Urinary bladder (tissue), 4 donors: ENCODE data around the gene SNTB2. TPM values are rescaled to one million over a fixed set of nuclear protein-coding genes. Genes with fewer than 3 reads are reported as not detected.

Experiments
- DNase-seq: peaks from one replicate; pipeline ENCODE4 v3.0.0-alpha.2; 2015; ENCODE audit errors: extremely low spot score
- H3K27ac ChIP-seq: one replicate; pipeline ENCODE4 v1.5.1; 2013; ENCODE audit warnings: low read depth, mild to moderate bottlenecking, moderate library complexity
- H3K36me3 ChIP-seq: one replicate; pipeline ENCODE4 v1.6.1; 2013; ENCODE audit warnings: mild to moderate bottlenecking, moderate library complexity; ENCODE audit not compliant: insufficient read depth
- H3K4me1 ChIP-seq: one replicate; pipeline ENCODE4 v1.6.1; 2013; ENCODE audit warnings: mild to moderate bottlenecking, moderate library complexity; ENCODE audit not compliant: insufficient read depth
- H3K4me3 ChIP-seq: one replicate; pipeline ENCODE4 v1.5.1; 2013; ENCODE audit warnings: low read depth, low read length
- WGBS: extraction: QIAGEN DNeasy Blood & Tissue Kit; methylation state at CpG from one replicate; pipeline ENCODE4 v1.1.7; 2013; 5-methylcytosine and 5-hydroxymethylcytosine counted together
- polyA plus RNA-seq: library from polyadenylated mRNA; stranded (reverse); fragments of 200-250 nt; gene quantifications from one replicate; pipeline ENCODE4 v1.2.3, GENCODE V29; 2013
- total RNA-seq: library from RNA; depleted of rRNA; stranded (reverse); fragments of >200 nt; gene quantifications from one replicate; pipeline ENCODE4 v1.2.3, GENCODE V29; 2014
- donor health status: healthy with polysubstance abuse.
- donor health status: healthy.

The SNTB2 gene
- total and polyA plus RNA-seq, 2 donors, result 12.9 to 53.3 TPM

DNA sequence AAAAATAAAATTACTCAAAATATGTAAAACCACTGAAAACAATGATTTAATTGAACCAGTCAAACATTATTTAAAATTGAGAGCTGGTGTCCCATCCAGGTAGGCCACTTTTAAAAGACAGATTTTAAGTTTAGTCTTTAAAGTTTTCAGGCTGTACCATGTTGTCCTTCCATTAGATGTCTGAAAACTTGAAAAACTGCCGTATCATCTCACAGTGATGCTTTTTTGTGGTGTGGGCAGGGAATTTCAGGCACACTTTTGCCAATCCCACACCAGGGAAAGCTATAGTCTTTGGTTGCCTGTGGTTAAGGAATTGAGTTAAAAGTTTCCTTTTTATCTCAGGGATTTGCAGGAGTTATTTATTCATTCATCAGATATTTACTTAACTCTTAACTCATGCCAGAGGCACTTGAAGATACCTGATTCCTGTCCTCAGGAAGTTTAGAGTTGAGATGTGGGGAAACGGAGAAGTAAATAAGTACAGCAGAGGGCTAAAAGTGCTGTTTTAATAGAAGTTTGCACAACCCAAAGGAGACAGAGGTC, 3.2 kb downstream of the SNTB2 start:
- H3K4me1 ChIP-seq, result peaks cover 4% of the 10 kb centered on the region
- 73% methylated on average over 2 of the region's 2 CpGs for WGBS
- no peak for DNase-seq
- no peak overlapping the region for H3K4me3 ChIP-seq
- H3K36me3 ChIP-seq, result no peaks in the 10 kb centered on the region
- no peak overlapping the region for H3K27ac ChIP-seq

DNA sequence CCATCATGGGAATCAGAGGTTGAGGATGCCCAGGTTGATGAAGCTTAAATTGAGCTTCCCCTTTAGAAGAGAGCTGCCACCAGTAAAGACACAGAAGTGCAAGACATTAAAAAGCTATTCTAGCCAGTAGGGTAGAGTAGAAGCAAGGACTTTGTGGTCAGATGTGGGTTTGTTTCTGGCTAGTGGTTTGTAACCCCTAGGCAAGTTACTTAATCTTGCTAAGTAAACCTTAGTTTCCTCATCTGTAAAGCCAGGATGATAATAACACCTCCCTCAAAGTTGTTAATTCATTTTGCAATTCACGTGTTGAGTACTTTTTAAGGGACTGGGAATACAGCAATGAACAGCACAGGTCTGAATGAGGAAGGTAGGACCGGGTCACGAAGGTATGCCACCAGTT, 3.6 kb downstream of the SNTB2 start:
- 77% methylated on average over 3 of the region's 3 CpGs for WGBS

DNA sequence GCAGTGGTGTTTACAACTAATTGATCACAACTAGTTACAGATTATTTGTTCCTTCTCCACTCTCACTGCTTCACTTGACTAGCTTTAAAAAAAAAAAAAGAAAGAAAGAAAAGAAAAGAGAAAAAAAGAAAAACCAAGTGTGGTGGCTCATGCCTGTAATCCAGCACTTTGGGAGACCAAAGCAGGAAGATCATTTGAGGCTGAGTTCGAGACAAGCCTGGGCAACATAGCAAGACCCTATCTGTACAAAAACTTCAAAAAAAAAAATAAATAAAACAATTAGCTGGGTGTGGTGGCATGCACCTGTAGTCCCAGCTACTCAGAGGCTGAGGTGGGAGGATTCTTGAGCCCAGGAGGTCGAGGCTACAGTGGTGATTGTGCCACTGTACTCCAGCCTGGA, 4.2 kb downstream of the SNTB2 start:
- no peak for DNase-seq
- H3K27ac ChIP-seq, result no peak overlapping the region
- no peaks in the 10 kb centered on the region for H3K36me3 ChIP-seq
- no peak overlapping the region for H3K4me3 ChIP-seq
- WGBS, result 93% methylated on average over 2 of the region's 2 CpGs
- peaks cover 4% of the 10 kb centered on the region for H3K4me1 ChIP-seq

More for the DNA sequence above, 3.6 kb downstream of the SNTB2 start:
- no peaks in the 10 kb centered on the region for H3K36me3 ChIP-seq
- H3K4me3 ChIP-seq, result no peak overlapping the region
- DNase-seq, result no peak
- H3K27ac ChIP-seq, result no peak overlapping the region
- peaks cover 4% of the 10 kb centered on the region for H3K4me1 ChIP-seq

DNA sequence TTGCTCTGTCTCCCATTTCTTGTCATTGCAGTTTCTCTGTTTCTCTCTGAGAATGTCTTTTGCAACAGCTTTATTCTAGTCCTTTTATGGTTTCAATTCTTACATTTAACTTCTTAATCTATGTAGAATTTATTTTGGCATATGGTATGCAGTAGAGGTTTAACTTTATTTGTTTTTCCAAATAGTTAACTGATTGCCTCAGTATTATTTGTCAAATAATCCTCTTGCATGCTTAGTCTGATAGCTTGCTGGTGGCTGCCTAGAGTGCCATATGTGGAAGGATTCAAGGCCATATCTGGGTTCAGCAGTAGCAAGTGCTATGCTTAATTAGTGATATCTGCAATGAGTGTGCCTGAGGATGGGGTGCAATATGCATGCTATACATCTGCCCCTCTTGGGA, 6.9 kb downstream of the SNTB2 start:
- H3K36me3 ChIP-seq, result no peaks in the 10 kb centered on the region
- H3K4me3 ChIP-seq, result no peak overlapping the region
- peaks cover 2% of the 10 kb centered on the region for H3K4me1 ChIP-seq
- DNase-seq, result no peak
- no peak overlapping the region for H3K27ac ChIP-seq

DNA sequence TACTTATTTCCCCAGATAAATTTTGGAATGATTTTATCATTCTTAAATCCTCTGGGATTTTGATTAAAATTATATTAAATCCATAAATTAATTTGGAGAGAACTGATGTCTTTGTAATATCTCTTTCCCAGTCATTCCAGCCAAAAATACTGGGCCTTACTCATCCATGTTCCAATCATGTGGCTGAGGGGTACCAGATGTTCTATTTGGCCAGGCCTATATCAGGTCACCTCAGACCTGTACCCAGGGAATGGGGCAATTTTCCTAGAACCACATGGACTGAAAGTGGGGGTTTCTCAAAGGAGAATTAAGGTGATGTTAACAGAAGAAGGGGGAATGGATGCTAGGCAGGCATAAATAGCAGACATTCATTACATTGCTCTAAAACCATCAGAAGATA, 7.5 kb downstream of the SNTB2 start:
- DNase-seq, result no peak
- Histone ChIP-seq H3K4me3 (no peak overlapping the region), H3K4me1 (peaks cover 2% of the 10 kb centered on the region), H3K36me3 (no peaks in the 10 kb centered on the region), H3K27ac (no peak overlapping the region)

DNA sequence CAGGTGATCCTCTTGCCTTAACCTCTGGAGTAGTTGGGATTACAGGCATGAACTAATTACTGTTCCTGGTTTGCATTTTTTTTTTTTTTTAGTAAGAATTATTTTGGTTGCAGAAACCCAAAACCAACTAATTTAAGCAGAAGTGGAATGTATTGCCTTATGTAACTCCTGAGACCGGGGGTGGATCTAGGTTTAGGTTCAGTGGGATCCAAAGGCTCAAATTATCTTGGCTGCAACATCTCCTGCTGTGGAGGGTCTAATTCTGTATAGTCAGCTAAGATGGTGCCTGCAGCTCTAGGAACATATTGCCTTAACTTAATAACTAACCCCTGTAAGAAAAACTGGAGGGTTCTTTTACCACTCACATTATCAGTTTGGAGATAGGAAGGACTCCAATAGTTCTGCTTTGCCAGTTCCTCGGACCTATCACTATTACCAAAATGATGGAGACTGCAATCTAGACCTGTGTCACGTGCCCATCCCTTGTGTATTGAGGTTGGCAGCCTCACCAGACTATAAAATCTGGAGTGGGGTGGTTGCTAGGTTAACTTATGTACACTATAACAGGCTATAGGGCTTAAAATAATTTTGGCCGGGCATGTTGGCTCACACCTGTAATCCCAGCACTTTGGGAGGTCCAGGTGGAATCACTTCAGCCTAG, 8.5 kb downstream of the SNTB2 start:
- WGBS, result 56% methylated on average over 4 of the region's 4 CpGs
- H3K4me1 ChIP-seq, result peaks cover 2% of the 10 kb centered on the region
- no peak for DNase-seq
- no peak overlapping the region for H3K4me3 ChIP-seq
- no peak overlapping the region for H3K27ac ChIP-seq
- H3K36me3 ChIP-seq, result no peaks in the 10 kb centered on the region

DNA sequence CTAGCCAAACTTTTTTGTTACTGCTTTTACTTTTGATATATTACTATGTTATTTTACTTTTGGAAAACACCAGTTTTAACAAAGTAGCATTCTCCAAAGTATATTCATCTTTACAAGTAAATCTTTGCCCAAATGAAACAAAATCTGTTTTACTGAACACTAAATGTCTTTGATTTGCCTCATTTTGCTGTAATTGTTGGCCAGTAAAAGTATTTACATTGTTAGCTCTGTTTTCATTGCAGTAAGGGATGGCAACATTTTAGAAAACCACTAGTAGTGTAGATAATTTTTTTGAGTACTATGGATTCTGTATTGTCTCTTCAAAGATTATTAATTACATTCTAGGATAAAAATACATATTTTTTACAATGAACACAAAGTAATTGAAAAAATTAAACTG, 10.6 kb downstream of the SNTB2 start:
- peaks cover 2% of the 10 kb centered on the region for H3K4me1 ChIP-seq
- no peak for DNase-seq
- no peak overlapping the region for H3K4me3 ChIP-seq
- H3K27ac ChIP-seq, result no peak overlapping the region
- H3K36me3 ChIP-seq, result no peaks in the 10 kb centered on the region

DNA sequence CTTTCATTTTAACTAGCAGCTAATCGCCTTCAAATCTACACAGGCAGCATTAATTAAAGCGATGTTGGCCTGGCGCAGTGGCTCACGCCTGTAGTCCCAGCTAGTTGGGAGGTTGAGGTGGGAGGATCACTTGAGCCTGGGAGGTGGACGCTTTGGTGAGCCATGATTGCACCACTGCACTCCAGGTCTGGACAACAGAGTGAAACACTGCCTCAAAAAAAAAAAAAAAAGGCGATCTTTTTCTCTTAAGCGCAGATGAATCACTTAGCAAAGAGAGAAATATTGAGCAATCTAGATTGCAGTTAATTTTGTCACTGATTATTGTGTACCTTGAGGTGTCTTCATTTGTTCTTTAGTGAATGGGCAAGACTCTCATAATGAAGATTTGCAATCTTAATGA, 12.4 kb downstream of the SNTB2 start:
- Histone ChIP-seq H3K4me3 (no peak overlapping the region), H3K36me3 (no peaks in the 10 kb centered on the region), H3K27ac (no peak overlapping the region), H3K4me1 (no peaks in the 10 kb centered on the region)
- DNase-seq, result no peak
- 81% methylated on average over 7 of the region's 7 CpGs for WGBS

DNA sequence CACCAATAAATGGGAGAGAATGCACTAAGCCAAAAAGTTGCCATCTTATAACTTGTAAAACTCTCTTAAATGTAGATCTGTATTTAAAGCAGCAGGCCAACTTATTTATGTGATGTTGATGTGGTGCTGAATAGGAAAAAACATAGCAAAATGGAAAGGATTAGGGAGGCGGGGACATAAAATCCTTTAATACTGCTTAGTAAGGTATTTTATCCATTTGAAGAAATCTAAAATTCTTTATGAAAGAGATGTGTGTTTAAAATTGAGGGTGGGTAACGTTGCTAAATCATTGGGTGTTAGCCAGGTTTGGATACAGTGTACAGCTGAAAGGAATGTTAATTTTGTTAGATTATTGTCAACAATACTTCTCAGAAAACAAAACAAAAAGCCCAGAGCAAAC, 14.3 kb downstream of the SNTB2 start:
- DNase-seq, result no peak
- Histone ChIP-seq H3K27ac (peak overlapping the region; percentile 10), H3K4me3 (no peak overlapping the region), H3K4me1 (no peaks in the 10 kb centered on the region), H3K36me3 (no peaks in the 10 kb centered on the region)
- WGBS, result 19% methylated on average over 2 of the region's 2 CpGs

DNA sequence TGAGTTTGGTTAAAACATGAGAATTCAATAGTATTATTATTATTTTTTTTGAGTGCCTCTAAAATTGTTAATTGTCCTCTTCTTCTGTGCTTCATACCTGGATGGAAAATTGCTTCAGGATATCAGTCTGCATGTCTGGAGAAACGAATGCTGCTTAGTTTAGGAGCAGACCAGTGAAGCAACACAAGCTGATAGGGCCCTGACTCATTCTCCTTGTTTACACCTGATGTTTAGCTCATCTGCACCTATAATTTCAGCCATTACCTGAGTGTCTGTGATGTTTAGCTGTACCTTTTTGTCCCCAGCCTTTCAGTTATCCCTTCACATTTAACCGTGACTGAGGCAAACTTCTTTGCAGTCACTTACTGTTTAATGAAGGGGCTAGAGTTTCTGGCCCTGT, 14.8 kb downstream of the SNTB2 start:
- no peaks in the 10 kb centered on the region for H3K36me3 ChIP-seq
- no peak overlapping the region for H3K27ac ChIP-seq
- 36% methylated on average over 2 of the region's 2 CpGs for WGBS
- H3K4me3 ChIP-seq, result no peak overlapping the region
- no peak for DNase-seq
- no peaks in the 10 kb centered on the region for H3K4me1 ChIP-seq

DNA sequence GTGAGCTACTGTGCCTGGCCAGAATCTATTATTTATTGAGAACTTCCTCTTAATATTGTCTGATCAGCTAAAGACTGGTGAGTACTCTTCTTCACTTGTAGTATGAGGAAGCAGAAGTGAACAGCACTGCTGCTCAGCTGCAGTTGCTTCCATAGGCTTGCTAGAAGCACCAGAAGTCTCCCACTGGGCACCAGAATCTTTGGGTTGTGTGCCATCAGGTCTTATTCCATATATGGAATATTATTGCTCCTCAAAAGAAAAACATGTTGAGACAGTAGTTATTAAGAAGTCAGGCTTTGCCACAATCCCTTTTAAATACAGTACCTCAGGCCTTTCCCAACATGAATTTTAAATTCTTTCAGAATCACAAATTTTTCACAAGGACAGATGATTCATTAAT, 17.2 kb downstream of the SNTB2 start:
- H3K4me1 ChIP-seq, result no peaks in the 10 kb centered on the region
- H3K36me3 ChIP-seq, result no peaks in the 10 kb centered on the region
- H3K27ac ChIP-seq, result no peak overlapping the region
- no peak for DNase-seq
- no peak overlapping the region for H3K4me3 ChIP-seq

DNA sequence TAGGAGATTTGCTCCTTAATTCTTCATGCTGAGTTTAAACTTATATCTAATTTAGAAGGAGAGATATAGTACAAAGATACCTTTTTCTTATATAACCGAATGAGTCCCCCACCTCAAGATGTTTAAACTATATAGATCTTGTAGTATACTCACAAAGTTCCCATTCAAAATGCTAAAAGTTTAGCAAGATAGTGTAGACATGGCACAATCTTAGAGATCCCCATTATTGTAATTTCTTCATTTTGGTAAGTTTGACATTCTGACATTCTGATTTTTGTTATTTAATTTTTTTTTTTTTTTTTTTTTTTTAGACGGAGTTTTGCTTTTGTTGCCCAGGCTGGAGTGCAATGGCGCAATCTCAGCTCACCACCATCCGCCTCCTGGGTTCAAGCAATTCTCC, 22.8 kb downstream of the SNTB2 start:
- Histone ChIP-seq H3K4me1 (no peaks in the 10 kb centered on the region), H3K27ac (no peak overlapping the region), H3K36me3 (no peaks in the 10 kb centered on the region), H3K4me3 (no peak overlapping the region)
- DNase-seq, result no peak
- WGBS, result 94% methylated on average over 4 of the region's 4 CpGs

DNA sequence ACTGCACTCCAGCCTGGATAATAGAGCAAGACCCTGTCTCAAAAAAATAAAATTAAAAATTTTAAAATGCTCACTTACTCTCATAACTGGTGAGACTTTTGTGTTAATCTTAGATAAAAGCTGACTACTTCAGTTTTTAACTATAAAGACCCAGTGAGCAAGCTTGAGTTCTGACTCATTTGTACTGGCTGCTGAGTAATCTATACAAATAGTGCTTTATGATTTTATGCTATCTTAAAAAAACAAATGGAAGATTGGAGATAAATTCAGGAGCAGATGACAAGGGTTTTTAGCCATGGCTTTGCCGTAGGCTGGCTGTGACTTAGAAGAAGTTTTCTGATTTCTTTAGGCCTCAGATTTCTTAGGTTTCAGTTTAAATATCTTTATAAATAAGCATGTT, 30.5 kb downstream of the SNTB2 start:
- no peaks in the 10 kb centered on the region for H3K4me1 ChIP-seq
- WGBS, result 36% methylated on average over 1 of the region's 1 CpG
- no peak overlapping the region for H3K4me3 ChIP-seq
- H3K36me3 ChIP-seq, result no peaks in the 10 kb centered on the region
- no peak overlapping the region for H3K27ac ChIP-seq
- no peak for DNase-seq

DNA sequence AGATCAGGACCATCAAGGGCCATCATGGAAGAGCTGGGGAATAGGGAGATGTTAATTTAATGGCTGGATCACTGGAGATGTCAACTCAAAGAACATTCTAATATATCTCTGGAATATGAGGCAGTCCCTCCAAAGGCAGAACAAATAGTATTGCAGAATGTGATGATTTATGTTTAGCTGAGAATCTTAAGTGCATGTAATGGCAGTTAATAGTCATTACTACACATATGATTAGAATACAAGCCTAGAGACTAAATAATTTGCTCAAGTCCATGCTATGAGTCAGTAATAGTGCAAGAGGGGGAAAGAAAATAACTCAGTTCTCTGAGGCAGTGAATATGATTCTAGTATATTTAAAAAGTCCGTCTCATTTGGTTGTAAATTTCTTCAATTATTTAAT, 32.3 kb downstream of the SNTB2 start:
- whole genome bisulfite sequencing, result 94% methylated on average over 1 of the region's 1 CpG
- no peak for DNase-seq
- H3K4me3 ChIP-seq, result no peak overlapping the region
- H3K27ac ChIP-seq, result no peak overlapping the region
- no peaks in the 10 kb centered on the region for H3K4me1 ChIP-seq
- no peaks in the 10 kb centered on the region for H3K36me3 ChIP-seq

DNA sequence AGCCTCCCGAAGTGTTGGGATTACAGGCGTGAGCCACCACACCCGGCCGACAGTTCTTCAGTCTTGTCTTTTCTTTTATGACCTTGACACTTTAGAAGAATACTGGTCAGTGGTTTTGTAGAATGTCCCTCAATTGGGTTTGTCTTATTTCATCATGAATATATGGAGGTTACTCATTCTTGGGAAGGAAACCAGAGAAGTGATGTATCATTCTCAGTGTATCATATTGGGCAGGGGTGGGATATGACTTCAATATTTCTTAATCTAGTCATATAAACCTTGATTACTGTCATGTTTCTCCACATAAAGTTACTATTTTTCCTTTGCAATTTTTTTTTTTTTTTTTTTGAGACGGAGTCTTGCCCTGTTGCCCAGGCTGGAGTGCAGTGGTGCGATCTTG, 36.9 kb downstream of the SNTB2 start:
- Histone ChIP-seq H3K36me3 (no peaks in the 10 kb centered on the region), H3K4me3 (no peak overlapping the region), H3K4me1 (no peaks in the 10 kb centered on the region), H3K27ac (no peak overlapping the region)
- WGBS, result 91% methylated on average over 6 of the region's 6 CpGs
- no peak for DNase-seq
